ENCODE measurements around the gene NT5DC4.
A peak's percentile ranks its signal among the peaks of the same experiment; 100 is the strongest.

The NT5DC4 gene

DNA sequence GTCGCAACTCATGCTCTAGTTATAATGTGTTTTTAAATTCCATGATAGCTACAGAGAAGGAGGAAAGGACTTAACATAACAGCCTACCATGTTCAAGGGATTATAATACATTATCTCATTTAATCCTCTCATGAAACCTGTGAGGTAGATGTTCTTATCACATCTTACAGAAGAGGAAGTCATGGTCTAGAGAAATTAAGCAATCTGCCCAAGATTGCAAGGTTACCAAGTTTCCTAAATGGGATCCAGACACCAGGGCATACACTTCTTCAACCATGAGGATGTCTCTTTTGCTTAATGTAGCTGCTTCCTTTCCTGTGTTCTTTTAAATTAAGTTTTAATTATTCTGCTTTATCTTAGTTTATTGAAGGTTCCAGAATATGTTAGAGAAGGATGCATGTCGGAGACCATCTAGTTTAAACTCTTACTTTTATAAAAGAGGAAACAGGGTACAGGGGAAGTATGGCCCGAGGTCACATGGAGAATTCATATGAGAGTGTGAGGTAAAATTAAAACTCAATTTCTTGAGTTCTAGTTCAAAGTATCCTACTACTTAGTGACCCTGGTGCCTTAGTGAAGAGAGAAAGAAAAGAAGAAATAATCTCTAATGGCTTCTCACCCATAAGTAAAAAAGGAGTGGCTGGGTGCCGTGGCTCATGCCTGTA is 67.0 kb downstream of the NT5DC4 start:
- DNase-seq, result peak; percentile 44

DNA sequence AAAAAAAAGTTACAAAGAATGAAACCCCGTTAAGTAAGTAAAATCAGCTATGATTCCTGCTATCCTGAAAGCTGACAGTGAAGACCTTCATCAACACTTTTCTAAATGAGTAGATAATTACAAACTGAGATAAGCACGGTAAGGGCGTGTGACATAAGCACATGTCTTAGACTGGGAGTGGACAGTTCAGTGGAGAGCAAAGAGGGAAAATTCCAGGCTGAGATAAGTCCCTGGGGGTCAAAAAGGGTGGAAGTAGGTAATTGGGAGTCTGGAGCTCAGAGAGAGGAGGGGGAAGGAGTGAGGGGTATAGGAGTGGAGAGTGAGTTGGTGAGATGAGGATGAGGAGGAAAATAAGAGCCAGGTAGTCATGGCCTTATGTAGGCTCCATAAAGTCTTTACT is 67.8 kb downstream of the NT5DC4 start:
- no peak for DNase-seq

All from hematopoietic multipotent progenitor cell treated with erythropoietin and hydrocortisone succinate and interleukin-3 and kit ligand, for 8 days (in vitro differentiated cells).